EL (cell line): ENCODE results near the gene SCIMP.
"Not testable (repeated sequence)": the region's sequence is repeated elsewhere in the genome, so short reads cannot be mapped to it uniquely, and the experiment has no call there.

Experiments used
- DNase-seq: peaks from one replicate; pipeline ENCODE4 v3.0.0-alpha.2; 2016

Gene SCIMP

GRCh38 chr17:5234645-5235576, at the start of gene SCIMP:
SCIMP (minus strand) TSS chr17:5234860; CDS start chr17:5234755, 105 bp downstream.
- DNase-seq: no peak

- no peak for DNase-seq
Observed at GRCh38 chr17:5283571-5284315, 49.1 kb upstream of the SCIMP start.

GRCh38 chr17:5282642-5283217, 48.1 kb upstream of the SCIMP start:
- peak; percentile 23 for DNase-seq

- DNase-seq: peak; percentile 88
Observed at GRCh38 chr17:5281814-5282641, 47.4 kb upstream of the SCIMP start, which contains the start of gene RABEP1. RABEP1 (plus strand) TSS chr17:5282284; CDS start chr17:5282487, 203 bp downstream.

GRCh38 chr17:5272322-5272721, 37.7 kb upstream of the SCIMP start:
- DNase-seq: no peak

DNA sequence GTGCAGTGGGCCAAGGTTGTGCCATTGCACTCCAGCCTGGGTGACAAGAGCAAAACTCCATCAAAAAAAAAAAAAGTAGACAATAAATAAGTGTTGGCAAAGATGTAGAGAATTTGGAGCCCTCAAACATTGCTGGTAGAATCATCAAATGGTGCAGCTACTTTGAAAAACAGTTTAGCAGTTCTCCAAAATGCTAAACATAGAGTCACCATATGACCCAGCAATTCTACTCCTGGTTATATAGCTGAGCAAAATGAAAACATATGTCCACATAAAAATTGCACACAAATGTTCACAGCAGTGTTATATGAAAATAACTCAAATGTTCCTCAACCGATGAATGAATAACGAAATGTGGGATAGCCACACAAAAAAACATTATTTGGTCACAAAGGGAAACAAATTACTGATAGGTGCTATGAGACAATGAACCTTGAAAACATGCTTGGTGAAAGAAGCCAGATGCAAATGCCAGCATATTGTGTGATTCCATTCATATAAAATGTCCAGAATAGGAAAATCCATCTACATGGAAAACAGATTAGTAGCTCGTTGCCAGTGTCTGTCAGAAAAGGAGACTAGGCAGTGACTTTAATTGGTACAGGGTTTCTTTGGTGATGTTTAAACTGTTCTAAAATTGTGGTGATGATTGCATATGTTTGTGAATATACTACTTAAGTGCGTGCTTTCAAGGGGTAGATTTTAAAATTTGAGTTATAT, 34.7 kb upstream of the SCIMP start:
- no peak for DNase-seq

- no peak for DNase-seq
Observed at GRCh38 chr17:5264893-5265292, 30.2 kb upstream of the SCIMP start.

GRCh38 chr17:5263441-5263840, 28.8 kb upstream of the SCIMP start:
- no peak for DNase-seq

GRCh38 chr17:5262416-5262991, 27.8 kb upstream of the SCIMP start:
- DNase-seq: no peak

- no peak for DNase-seq
Observed at GRCh38 chr17:5260542-5260941, 25.9 kb upstream of the SCIMP start.

DNA sequence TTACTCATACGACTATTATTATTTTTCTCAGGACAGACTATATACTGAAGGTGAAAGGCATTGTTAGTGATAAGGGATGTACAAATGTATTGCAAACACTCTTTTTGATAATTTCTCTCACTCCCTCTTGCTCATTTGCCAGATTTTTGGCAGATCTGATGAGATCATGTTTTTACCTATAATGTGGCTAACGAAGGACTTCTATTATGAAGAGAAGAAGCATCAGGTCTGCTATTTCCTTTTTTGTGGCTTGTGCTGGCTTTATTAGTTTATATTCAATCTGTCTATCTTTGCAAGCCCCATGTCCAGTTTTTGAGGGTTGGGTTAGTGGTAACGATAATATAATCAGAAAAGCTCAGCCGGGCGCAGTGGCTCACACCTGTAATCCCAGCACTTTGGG, 22.5 kb upstream of the SCIMP start:
- no peak for DNase-seq

DNA sequence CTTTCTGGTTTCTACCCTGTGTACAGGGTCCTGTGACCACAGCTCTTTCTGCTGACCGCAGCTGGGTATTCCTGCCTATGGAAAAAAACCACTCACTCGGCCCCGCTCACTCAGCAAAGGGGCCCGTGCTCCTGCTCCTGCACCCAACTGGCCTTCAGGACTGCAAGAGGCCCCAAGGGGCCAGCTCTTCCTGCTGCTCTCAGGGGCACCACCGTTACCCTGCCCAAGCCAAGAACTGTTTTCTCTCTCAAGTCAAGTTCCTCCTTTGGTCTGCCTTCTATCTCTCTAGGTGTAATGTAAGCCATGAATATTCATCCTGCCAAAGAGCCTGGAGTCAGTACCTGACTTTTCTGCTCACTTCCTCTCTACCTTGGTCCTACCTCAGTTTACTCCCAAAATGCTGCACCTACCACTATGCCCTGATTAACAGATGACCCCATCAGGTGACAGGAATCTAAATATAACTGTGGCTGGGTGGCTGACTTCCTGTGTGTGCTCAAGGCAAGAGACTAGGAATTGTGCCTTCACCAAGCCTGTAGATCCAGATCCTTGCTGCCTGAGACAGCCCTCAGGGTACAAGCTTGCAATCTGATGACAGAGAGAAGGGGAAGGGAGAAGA, 20.4 kb upstream of the SCIMP start:
- DNase-seq: no peak

DNA sequence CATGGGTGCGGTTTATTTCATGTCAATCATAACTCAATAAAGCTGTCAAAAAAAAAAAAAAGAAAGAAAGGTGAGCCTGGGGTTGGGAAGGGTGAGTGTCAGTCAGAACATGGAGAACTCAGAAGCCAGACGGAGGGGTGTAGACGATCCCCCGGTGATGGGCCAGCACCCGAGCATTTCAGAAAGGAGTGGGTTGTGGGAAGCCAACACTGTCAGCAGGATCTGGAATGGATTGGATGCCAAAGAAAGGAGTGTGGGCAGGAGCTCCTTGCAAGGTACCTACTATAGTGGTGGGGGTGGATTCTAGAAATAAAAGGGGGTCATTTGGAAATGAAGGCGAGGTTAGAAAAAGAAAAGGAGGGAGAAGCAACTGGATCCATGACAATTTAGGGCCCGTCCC, 19.8 kb upstream of the SCIMP start:
- DNase-seq: no peak

DNA sequence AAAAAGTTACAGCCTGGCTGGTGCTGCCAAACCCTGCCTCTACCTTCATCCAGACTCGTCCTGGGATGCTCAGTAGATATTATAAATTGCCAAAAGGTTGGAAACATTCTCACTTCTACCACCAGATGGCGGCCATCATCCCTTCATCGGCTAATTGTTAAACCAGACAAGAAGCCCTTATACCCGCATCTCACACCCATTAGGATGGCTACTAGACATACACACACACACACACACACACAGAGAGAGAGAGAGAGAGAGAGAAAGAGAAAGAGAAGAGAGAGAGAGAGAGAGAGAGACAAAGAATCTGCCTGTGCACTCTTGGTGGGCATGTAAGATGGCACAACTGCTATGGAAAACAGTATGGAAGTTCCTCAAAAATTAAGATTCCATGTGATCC, 15.0 kb upstream of the SCIMP start:
- peak; percentile 77 for DNase-seq

DNA sequence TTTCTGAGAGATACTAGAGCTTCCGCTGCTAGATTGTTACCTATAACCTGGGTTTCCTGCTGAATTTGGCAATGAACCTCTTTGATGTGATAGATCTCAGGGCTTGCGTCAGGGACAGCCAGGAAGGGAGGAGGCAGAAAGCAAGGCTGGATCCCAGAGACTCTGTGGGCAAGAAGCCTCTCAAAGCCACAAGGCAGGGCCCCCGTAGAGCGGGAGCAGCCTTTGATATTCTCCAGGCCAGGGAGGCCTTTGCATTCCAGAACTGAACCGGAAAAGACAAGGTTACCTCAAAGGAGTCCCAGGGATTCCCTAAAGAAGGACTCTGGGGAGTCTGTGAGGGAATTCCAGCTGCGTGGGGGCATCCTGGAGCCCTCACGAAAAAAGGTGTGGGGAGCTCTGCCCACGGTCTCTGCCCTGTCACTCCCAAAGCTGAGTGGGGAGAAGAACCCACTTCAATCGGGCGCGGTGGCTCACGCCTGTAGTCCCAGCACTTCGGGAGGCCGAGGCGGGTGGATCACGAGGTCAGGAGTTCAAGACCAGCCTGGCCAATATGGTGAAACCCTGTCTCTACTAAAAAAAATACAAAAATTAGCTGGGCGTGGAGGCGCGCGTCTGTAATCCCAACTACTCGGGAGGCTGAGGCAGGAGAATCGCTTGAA, 14.3 kb upstream of the SCIMP start:
- DNase-seq: no peak

GRCh38 chr17:5247621-5248020, 13.0 kb upstream of the SCIMP start:
- no peak for DNase-seq

DNA sequence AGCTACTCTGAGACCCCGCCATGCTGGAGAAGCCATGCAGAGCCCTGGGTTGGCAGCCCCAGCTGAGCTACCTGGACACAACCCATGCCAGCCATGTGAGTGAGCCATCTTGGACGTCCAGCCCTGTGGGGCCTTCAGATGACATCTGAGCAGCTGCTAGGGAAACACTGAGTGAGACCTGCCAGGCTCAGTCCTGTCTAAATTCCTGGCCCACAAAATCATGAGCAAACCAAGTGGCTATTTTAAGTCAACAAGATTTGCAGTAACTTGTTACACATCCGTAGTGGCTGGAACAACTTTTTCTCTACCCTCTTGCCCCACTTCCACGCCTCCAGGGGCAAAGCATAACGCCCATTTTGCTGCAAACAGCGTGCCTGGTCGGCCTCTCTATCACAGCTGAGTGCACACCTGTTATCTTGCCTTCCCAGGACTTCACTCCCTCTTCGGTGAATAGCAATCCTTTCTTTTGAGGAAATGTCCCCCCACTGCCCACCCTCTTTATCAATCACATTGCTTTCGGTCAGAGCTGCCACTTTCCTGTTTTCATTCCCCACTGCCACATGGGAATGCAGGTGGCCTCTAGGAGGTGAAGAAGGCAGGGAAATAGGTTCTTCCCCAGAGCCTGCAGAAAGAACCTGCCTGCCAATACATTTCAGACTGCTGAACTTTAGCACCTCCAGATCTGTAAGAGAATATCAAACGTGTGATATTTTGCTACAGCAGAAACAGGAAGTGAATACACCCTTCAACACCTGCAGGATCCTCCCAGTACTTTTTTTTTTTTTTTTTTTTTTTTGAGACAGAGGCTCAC, 7.4 kb upstream of the SCIMP start:
- no peak for DNase-seq

DNA sequence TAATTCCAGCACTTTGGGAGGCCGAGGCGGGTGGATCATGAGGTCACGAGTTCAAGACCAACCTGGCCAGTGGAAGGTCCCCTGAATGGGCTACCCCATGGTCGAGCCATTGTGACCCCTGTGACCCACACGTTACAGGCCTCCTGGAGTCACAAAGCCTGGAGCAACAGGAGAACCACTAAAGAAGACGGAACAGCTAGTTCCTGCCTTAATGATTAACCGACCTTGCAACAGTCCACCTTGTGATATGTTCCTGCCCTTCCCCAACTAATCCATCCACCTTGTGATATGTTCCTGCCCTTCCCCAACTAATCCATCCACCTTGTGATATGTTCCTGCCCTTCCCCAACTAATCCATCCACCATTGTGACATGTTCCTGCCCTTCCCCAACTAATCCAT, 5.1 kb upstream of the SCIMP start:
- not testable (repeated sequence) for DNase-seq

GRCh38 chr17:5238333-5238732, 3.7 kb upstream of the SCIMP start:
- DNase-seq: no peak
